ENCODE data around the gene MDP1. TPM values are rescaled to one million over a fixed set of nuclear protein-coding genes. Genes with fewer than 3 reads are reported as not detected.

MDP1 gene
- total RNA-seq, 1 experiment from 2014 or later: 7.4 TPM

- H3K36me3 Mint-ChIP-seq (ENCODE audit: insufficient read depth, unreplicated experiment): peaks cover 55% of the 10 kb centered on the region
- CTCF ChIA-PET: no interaction called here
- no peak overlapping the region for H3K27ac Mint-ChIP-seq (ENCODE audit: unreplicated experiment)
Observed at GRCh38 chr14:24233538-24233866, 17.6 kb upstream of the MDP1 start.

GRCh38 chr14:24232645-24233537, 17.0 kb upstream of the MDP1 start, which contains the start of gene GMPR2:
GMPR2 (plus strand) TSS chr14:24232929; CDS start chr14:24233254, 325 bp downstream.
- no peak for TF ChIP-seq CTCF (IDR thresholded peaks at IDR 0.05; ENCODE audit: unreplicated experiment)
- H3K27ac Mint-ChIP-seq (ENCODE audit: unreplicated experiment): peak within 1 kb of the TSS; percentile 67
- peaks cover 48% of the 10 kb centered on the region for H3K36me3 Mint-ChIP-seq (ENCODE audit: insufficient read depth, unreplicated experiment)
- H3K4me1 Mint-ChIP-seq (ENCODE audit: low read depth, unreplicated experiment): peaks cover 20% of the 10 kb centered on the region
- CTCF ChIA-PET: no interaction called here
- H3K27me3 Mint-ChIP-seq (ENCODE audit: unreplicated experiment): no peaks in the 10 kb centered on the region
- no peaks in the 10 kb centered on the region for H3K9me3 Mint-ChIP-seq (ENCODE audit: low read depth, unreplicated experiment)
- H3K4me3 Mint-ChIP-seq (ENCODE audit: low read depth, unreplicated experiment): peak within 1 kb of the TSS; percentile 83
- no peak for DNase-seq
- intact Hi-C loops (cut with micrococcal nuclease; ENCODE audit: unreplicated experiment): no loop called here
- BruUV-seq (replicated peaks): TSS peak; percentile 61

More at GRCh38 chr14:24233538-24233866, 17.6 kb upstream of the MDP1 start:
- H3K4me3 Mint-ChIP-seq (ENCODE audit: low read depth, unreplicated experiment): peak overlapping the region; percentile 83
- H3K4me1 Mint-ChIP-seq (ENCODE audit: low read depth, unreplicated experiment): peaks cover 24% of the 10 kb centered on the region
- no peak for TF ChIP-seq CTCF (IDR thresholded peaks at IDR 0.05; ENCODE audit: unreplicated experiment)
- H3K9me3 Mint-ChIP-seq (ENCODE audit: low read depth, unreplicated experiment): no peaks in the 10 kb centered on the region
- DNase-seq: no peak
- intact Hi-C loops (cut with micrococcal nuclease; ENCODE audit: unreplicated experiment): no loop called here
- H3K27me3 Mint-ChIP-seq (ENCODE audit: unreplicated experiment): no peaks in the 10 kb centered on the region
- BruUV-seq (replicated peaks): no TSS peak

- Mint-ChIP-seq H3K27ac (ENCODE audit: unreplicated experiment) (peak within 1 kb of the TSS; percentile 67), H3K36me3 (ENCODE audit: insufficient read depth, unreplicated experiment) (peaks cover 41% of the 10 kb centered on the region), H3K27me3 (ENCODE audit: unreplicated experiment) (no peaks in the 10 kb centered on the region), H3K9me3 (ENCODE audit: low read depth, unreplicated experiment) (no peaks in the 10 kb centered on the region), H3K4me3 (ENCODE audit: low read depth, unreplicated experiment) (peak within 1 kb of the TSS; percentile 83), H3K4me1 (ENCODE audit: low read depth, unreplicated experiment) (peaks cover 19% of the 10 kb centered on the region)
- no peak for TF ChIP-seq CTCF (IDR thresholded peaks at IDR 0.05; ENCODE audit: unreplicated experiment)
- intact Hi-C loops (cut with micrococcal nuclease; ENCODE audit: unreplicated experiment): no loop called here
- DNase-seq: peak; percentile 87
- no TSS peak for BruUV-seq (replicated peaks)
- CTCF ChIA-PET: no interaction called here
Observed at GRCh38 chr14:24232121-24232644, 16.3 kb upstream of the MDP1 start, which contains the start of gene NEDD8. NEDD8 (minus strand) TSS chr14:24232367; CDS start chr14:24232267, 100 bp downstream.

GRCh38 chr14:24231263-24232120, 15.6 kb upstream of the MDP1 start:
- Mint-ChIP-seq H3K36me3 (ENCODE audit: insufficient read depth, unreplicated experiment) (peaks cover 34% of the 10 kb centered on the region), H3K27me3 (ENCODE audit: unreplicated experiment) (no peaks in the 10 kb centered on the region), H3K9me3 (ENCODE audit: low read depth, unreplicated experiment) (no peaks in the 10 kb centered on the region), H3K4me3 (ENCODE audit: low read depth, unreplicated experiment) (peak overlapping the region; percentile 83), H3K4me1 (ENCODE audit: low read depth, unreplicated experiment) (peaks cover 23% of the 10 kb centered on the region), H3K27ac (ENCODE audit: unreplicated experiment) (peak overlapping the region; percentile 67)
- BruUV-seq (replicated peaks): TSS peak; percentile 56
- intact Hi-C loops (cut with micrococcal nuclease; ENCODE audit: unreplicated experiment): no loop called here
- TF ChIP-seq CTCF (IDR thresholded peaks at IDR 0.05; ENCODE audit: unreplicated experiment): no peak
- DNase-seq: no peak
- CTCF ChIA-PET: no interaction called here
